NCI-H446 treated with DMSO at 0.1 percent for 48 hours (cell line): ENCODE results near the gene RCOR2.
"Not testable (repeated sequence)": the region's sequence is repeated elsewhere in the genome, so short reads cannot be mapped to it uniquely, and the experiment has no call there.

Experiments used
- DNase-seq: peaks from one replicate; lab custom pipeline; 2025; lab: John Stamatoyannopoulos, UW

The RCOR2 gene

DNA sequence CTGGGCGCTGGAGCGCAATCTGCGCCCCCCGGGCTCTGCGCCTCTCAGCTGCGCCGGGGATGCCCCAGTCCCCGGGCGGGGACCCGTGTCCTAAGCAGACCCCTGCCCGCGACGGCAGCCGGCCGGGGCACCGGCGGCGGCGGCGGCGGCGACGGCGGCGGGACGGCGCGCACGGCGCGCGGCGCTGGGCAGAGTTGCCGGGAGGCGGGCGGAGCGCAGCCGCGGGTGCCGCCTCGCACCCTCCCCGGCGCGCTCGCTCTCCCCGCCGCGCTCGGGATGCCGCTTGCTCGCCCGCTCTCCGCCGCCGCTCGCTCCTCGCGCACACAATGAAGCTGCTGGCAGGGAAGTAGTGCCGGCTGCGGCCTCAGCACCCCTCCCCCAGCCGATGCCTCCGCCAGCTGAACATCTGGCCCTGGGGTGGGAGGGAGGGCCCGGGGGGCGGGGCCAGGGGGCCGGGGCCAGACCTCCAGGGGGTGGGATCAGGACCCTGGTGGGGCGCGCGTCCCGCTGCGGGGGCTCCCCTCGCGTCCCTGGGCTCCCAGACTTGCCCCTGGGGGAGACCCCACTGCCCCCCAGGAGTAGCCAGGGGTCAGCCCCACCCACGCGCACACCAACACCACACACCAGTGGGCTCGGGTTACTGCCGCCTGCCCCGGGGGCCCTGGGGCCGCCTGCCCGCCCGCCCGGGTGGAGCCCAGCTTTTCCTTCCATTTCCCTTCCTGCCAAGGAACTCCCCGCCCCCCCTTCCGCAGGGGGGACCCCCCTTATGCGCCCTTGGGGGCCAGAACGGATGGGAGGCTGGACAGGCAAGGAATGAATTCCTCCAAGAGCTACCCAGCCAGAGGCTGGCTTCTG, at the start of gene RCOR2:
TSS of gene RCOR2 (minus strand) at position 328 of the 855 bp plus-strand sequence. CDS start 708 bp downstream, outside the sequence.
- peak; percentile 80 for DNase-seq

DNA sequence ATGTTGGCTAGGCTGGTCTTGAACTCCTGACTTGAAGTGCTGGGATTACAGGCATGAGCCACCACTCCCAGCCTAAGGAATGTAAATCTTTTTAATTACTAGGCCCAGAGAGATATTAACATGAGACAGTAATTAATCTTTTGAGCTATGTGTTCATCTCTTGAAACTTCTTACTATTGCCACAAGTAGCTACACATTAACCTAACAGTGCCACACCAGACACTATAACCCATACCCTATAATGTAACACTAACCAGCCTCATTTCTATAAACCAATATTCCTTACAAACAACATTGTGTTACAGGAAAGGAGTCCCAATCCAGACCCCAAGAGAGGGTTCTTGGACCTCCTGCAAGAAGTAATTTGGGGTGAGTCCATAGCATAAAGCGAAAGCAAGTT, 49.5 kb upstream of the RCOR2 start:
- DNase-seq: no peak

DNA sequence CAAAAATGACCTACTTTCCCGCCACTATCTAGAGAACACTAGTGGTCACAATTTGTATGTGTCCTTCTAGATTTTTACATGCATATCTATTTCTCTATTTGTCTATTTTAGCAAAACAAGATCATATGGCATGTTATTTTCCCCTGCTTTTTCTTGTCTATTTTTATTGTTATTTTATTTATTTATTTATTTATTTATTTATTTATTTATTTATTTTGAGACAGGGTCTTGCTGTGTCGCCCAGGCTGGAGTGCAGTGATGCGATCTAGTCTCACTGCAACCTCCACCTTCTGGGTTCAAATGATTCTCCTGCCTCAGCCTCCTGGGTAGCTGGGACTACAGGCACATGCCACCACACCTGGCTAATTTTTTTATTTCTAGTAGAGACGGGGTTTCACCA, 46.9 kb upstream of the RCOR2 start:
- DNase-seq: not testable (repeated sequence)

DNA sequence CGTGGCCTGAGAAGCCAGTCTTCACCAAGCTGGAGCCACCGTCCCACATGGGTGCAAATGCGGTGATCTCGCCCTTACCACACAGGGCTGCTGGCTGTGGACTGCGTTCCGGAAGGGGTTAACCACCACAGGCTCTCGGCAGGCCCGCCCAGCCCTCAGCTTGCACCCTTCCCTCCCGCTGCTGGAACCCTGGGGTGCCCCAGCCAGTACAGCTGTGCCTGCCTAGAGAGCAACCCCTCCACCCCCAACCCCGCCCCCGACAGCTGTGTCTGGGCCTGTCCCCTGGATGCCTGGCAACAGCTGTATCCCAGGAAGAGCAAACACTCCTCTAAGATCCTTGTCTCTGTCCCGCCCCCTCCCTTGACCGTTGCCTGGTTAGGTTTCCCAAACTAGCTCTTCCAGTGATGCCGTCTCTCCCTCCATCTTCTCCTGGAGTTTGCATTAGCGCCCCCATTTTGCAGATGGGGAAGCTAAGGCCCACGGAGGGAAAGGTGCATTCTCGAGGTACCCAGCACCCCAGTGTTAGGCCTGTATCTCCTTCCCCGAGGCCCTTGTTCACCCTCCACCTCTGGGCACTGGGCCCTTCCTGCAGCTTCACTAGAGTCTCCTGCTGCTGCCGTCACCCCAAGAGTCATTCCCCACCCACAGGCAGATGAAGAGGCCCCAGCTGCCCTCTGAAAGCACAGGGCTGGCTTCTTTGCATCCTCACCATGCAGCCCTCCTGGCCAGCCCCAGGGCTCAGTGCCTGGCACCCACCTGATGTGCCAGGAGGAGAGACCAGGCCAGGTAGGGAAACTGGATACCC, 44.8 kb upstream of the RCOR2 start:
- DNase-seq: no peak

DNA sequence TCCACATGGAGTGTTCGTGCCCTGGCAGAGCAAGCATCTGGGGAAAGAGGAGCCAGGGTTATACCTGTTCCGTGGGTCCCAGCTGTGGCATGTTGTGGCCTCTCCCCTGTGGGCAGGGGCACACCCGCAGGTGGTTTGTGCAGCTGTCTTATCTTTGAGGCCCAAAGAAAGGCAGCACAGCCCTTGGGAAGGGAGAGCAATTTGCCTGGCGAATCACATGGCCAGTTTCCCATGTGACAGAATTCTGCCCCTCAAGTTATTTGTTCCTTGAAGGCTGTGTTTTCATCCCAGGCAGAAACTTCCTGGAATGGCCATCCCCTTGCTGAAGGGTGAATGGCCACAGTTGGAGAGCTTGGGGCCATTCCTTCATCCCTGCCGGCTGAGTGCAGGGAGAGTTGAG, 41.0 kb upstream of the RCOR2 start:
- no peak for DNase-seq

DNA sequence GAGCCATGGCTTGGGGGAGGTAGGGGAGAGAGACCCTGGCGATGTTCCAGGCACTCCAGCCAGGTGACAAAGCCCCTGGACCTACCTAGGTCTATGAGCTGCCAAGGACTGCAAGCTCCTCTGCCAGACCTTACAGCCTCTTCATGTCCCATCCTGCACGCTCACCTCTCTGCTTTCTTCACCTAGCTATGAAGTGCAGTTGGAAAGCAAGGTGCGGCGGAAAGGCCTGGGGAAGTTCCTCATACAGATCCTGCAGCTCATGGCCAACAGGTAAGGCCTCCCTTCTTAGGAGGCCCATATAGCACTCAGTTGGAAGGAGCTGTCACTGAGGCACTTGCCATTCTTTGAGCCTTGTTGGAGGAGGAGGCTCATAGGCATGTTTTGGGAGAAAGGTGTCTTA, 35.6 kb upstream of the RCOR2 start:
- no peak for DNase-seq

DNA sequence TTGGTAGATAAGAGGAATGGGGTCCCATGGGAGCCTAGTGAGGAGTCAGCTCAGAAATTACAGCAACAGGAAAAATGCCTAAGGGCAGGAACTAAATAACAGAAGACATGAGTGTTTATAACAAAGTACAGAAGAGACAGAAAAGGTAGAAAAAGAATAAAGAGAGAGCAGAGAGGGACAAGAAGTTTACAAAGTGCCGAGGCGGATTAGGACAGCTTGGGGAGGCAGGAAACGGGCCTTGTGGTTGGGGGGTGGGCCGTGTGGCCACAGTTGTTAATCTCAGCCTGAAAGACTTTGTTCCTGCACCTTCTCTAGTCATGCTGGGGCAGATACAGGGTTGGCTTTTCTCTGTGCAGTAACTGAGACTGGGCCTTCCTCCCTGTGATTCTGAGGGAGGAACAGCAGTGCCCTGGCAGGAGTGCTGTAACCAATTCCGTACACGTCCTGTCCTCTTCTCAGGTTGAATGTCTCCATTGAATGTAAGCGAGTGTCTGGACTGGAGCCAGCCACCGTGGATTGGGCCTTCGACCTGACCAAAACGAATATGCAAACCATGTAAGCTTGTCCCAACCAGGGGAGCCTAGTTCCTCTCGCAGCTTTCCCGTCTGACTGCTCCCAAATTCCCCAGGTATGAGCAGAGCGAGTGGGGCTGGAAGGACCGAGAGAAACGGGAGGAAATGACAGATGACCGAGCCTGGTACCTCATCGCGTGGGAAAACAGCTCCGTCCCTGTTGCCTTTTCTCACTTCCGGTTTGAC, 35.0 kb upstream of the RCOR2 start:
- no peak for DNase-seq

DNA sequence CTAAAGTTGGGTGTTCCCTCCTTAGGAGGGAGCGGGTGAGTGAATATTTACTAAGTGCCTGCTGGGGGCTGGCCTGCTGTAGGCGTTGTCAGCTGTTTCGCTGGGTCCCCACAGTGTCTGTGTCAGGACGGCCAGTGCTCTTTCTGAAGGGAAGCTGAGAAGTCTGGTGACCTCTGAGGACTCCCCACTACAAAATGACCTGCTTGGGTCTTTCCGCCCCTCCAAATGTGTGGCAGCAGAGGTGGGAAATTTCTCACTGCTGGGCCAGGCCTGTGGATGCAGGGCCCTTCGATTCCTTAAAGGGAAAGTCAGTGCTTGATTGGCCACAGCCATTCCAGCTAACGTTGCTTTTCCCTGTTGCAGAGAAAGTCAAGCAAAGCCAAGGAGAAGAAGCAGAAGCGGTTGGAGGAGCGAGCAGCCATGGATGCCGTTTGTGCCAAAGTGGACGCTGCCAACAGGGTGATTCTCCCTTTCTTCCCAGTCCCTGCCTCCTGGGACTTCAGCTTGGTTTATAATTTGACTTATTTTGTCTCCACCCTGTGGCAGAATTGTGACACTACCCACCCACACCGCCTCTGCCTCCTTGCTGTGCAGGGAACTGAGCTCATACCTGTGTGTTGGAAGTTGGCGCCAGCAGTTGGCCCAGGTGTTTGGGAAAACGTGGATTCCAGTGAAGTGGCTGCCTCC, 28.7 kb upstream of the RCOR2 start:
- DNase-seq: peak; percentile 76

DNA sequence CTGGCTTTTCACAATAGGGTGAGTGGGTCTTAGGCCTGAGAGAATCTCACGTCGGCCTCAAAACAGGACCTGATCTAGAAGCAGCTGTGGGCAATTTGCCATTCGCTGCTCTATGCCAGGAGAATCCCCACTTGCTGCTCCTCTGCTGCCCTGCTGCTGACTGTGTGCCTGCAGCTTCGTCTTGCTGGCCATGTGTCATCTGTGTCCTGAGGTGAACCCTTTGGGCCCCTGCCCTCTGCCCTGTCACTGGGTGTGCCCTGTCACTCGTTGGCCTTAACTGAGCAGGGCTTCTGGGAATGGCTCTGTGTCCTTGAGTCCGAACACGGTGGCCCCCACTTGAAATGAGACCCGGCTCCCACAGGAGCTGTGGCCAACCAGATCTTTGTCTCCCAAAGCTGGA, 28.0 kb upstream of the RCOR2 start:
- peak; percentile 29 for DNase-seq

DNA sequence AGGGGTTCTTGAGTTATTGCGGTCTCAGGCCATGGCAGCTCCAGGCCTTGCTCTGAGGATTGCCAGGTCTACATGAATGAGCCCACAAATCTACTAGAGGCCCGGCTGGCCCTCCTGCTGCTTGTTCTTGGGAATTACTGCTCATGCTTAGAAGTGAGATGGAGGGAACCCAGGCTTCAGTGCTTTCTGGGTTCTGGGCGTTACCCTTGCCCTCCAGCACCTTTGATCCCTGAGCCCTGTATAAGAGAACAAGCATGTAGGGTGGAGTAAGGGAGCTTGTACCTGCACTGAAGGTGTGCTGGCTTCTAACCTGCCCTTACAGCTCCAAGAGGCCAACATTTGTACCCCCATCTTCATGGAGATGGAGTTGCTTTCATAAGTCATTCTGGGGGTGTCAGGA, 25.8 kb upstream of the RCOR2 start:
- no peak for DNase-seq

DNA sequence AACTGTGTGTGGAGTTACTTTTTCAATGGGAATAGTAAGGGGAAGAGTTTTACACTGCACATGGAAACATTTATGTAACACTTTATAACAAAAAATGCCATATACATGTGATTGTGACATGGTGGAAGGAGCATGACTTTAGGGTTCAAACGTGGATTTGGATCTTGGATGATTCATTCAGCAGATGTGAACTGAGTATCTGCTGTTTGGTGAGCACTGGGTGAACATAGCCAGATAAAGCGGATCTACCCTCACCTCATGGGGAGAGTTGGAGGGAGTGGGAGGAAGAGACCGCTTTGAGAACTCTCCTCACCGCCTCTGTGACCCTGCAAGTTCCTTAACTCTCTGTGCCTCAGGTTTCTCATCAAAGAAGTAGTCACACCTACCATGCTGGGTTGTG, 24.9 kb upstream of the RCOR2 start:
- no peak for DNase-seq

DNA sequence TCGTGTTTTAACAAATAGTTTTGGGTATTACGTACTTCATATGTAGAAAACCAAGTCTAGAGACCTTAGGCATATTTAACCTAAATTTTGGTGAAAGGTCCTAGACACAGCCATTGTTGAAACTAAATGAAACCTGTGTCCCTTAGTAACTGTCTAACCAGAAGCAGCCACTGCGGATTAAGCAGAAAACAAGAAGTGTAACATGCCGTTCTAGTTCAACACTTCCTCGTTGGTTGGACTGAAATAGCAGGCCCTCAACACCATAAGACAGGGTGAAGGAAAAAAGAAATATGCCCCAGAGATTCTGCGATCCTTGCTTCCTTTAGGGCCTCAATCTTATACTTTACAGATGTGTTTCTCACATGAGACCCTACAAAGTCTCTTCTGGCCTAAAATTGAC, 23.8 kb upstream of the RCOR2 start:
- DNase-seq: no peak

DNA sequence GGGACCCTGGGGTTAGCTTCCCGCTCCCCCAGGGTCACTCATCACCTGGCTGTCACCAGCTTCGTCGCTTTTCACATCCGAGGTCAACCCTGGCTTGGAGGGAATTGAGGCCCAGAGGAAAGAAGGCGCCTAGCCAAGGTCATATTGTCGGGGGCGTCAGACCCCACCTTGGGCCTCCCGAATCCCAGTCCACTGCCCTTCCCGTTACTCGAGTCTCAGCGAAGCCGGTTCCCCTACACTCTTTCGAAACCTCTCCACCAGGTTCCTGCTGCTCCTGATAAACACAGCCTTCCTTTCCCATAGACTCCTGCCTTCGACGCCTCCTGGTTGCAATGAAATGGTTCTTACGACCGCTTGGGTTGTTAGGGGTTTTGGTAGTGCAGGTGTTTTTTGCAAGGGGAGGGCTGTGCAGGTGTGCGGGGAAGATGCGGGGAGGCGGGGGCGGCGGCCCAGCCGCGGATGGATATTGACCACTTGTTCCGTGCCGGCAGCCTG, 22.5 kb upstream of the RCOR2 start:
- no peak for DNase-seq

DNA sequence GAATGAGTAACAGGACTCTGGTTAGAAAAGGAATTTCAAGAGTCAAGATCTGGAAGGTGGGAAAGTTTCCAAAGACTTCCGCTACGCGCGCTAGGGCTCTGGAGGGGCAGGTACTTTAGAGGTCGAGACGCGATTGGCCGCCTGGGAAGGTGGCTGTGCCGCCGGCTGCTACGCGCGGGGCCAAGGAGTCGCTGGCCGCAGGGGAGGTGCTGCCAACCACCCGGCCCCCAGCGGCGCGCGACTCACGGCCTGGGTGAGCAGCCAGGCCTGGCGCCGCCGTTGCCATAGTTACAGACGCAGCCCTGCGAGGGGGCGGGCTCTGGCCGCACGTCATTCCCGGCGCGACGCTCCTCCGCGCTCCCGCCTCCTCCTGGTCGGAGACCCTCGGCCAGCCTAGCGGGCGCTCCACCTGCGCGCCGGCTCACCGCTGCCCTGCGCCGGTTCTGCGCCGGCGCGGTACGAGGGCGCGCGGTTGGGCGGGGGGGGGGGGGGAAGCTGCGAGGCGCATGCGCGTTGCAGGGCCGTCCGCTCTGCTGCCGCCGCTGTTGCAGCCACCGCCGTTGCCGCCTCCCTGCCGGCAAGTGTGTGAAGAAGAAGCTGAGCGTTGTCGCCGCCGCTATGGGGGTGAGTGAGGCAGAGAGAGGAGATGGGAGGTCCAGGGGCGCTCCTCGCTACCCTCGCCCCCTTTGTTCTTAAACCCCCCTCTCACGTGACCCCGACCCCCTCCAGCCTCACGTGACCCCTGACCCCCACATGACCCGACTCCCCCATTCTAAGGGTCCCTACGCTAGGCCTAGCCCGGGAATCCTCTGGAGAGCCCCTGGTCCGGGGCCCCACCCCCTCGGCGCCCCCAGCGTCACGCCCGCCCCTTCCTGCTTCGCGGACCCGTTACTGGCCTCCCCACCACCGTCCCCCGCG, 21.8 kb upstream of the RCOR2 start, which contains the start of gene NAA40:
TSS of gene NAA40 (plus strand) at position 524 of the 918 bp plus-strand sequence. CDS start at position 619, 95 bp downstream.
- DNase-seq: peak; percentile 94

DNA sequence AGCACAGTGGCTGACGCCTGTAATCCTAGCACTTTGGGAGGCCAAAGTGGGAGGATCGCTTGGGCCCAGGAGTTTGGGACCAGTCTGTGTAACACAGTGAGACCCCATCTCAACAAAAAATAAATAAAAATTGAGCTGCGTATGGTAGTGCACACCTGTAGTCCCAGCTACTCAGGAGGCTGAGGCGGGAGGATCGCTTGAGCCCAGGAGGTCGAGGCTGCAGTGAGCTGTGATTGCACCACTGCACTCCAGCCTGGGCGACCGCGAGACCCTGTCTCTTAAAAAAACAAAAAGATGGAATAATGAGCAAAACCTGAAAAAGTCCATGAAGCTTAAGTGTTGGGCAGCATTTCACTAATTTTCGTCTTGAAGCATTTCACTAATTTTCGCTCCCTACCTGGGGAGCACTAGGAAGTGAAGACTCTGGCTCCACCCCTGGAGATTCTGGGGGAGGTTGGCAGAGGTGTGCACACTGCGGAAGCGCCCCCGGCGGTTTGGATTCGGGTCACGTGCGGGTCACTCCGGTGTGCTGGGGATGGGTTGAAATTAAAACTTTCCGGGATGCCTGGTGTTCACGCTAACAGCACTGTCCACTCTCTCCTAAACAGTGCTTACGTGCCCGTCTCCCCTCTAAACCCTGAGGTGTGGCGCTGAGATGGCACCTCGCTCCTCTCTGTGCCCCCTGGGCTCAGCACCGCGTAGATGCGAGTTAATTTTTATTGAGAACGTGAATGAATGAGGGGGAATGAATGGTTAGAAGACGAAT, 20.9 kb upstream of the RCOR2 start:
- DNase-seq: no peak

DNA sequence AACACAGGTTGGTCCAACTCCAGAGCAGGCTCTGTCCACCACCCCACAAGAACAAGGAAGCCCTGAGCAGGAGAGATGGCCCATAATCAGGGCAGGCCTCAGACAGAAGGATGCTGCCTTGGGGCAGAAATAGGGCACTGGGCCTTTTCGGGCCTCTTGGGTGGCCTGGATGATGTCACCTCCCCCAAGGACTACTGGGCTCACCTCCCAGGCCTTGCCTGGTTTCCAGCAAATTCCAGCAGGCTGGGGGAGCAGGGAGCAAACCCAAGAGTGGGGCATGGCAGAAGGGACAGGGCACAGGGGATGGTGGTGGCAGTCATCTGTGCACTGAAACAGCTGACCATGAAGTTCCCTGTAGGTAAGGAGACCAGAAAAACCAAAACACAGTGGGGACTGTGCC, 16.5 kb upstream of the RCOR2 start:
- no peak for DNase-seq

DNA sequence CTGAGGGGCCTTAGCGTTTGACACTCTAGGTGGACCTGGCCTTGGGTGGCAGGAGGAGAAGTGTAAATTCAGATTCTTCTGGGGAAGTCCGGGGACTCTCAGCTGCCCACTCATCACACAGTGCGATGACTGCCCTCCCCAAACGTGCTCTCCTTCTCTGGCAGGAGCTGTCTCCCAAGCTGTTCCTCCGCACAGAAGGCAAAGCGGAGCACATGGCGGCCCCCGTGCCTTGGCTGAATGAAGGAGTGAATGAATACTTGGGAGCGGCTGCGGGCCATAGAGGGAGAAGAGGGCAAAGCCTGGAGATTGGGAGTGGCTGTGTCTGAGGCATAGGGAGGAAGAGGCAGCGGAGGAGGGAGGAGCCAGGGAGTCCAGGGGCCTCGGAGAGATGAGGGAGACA, 14.9 kb upstream of the RCOR2 start:
- DNase-seq: no peak

DNA sequence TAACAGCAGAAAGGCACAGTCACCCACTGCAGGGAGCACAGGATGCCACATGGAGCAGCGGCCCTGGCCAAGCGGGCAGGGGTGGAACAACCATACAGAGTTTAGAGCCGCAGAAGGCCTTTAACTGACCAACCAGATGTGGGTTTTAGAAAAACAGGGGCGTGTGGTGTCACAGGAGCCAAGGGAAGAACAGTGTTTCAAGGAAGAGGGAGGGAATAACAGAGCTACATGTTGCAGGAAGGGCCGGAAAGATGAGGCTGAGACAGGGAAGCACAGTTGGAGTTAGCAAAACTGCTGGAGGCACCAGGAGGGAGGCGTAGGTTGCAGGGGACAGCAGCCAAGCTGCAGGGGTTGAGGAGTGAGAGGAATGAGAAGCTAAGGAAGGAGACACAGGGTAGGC, 14.1 kb upstream of the RCOR2 start:
- no peak for DNase-seq

DNA sequence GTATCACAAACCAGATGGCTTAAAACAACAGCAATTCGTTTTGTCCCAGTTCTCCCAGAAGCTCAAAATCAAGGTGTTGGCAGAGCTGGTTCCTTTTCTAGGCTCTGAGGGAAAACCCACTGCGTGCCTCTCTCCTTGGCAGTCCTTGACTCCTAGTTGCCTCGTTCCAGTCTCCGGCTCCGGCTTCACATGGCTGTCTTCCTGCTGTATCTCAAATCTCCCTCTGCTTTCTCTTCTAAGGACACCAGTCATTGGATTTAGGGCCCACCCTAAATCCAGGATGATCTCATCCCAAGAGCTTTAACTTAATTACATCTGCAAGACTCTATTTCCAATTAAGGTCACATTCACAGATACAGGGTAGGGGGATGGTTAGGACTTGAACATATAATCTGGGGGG, 12.7 kb upstream of the RCOR2 start:
- no peak for DNase-seq

DNA sequence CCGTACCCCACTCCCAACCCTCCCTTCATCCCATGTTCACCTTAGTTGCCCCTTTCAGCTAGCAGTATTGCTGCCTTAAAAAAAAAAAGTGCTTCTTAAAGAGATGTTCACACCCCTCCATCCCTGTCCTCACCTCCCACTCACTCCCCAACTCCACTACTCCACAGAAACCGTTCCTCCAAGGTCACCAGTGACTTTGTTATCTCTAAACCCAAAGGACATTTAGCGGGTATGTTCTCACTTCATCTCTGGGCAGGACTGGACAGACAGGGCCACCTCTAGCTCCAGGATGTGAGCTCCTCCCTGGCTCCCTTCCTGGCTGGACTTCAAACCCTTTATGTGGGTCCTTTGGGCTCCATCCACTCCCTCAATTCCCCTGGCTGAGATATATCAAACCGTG, 6.4 kb upstream of the RCOR2 start:
- no peak for DNase-seq
